WERI-Rb-1 (cell line): ENCODE data around the gene UGGT2.
"Not testable (repeated sequence)": the region's sequence is repeated elsewhere in the genome, so short reads cannot be mapped to it uniquely, and the experiment has no call there.

Experiments used
- DNase-seq: peaks from one replicate; pipeline ENCODE4 v3.0.0-alpha.2; 2020
- H3K27ac ChIP-seq: fragments of 250-450 bp; sonication (Bioruptor Pico); 2 replicates; pipeline ENCODE4 v1.5.1; 2020; ENCODE audit warnings: mild to moderate bottlenecking, moderate library complexity
- H3K27me3 ChIP-seq: fragments of 250-450 bp; sonication (Bioruptor Pico); 2 replicates; pipeline ENCODE4 v1.5.1; 2021; ENCODE audit warnings: mild to moderate bottlenecking, low read depth, moderate library complexity; ENCODE audit not compliant: insufficient read depth, severe bottlenecking
- H3K36me3 ChIP-seq: fragments of 250-450 bp; sonication (Bioruptor Pico); 2 replicates; pipeline ENCODE4 v1.5.1; 2020; ENCODE audit warnings: mild to moderate bottlenecking, moderate library complexity
- H3K4me3 ChIP-seq: 2 replicates; pipeline ENCODE4 v1.5.1; 2011; ENCODE audit warnings: low read depth, mild to moderate bottlenecking, control low read depth, low read length
- H3K9me3 ChIP-seq: fragments of 250-450 bp; sonication (Bioruptor Pico); 2 replicates; pipeline ENCODE4 v1.5.1; 2021; ENCODE audit warnings: mild to moderate bottlenecking, moderate library complexity; ENCODE audit not compliant: severe bottlenecking
- CTCF ChIP-seq: IDR thresholded peaks from 2 replicates; pipeline ENCODE4 v1.5.1; 2011; ENCODE audit warnings: low read depth, mild to moderate bottlenecking, control low read depth, inconsistent platforms, low read length

UGGT2 gene

GRCh38 chr13:96065849-96066248 lies 12.6 kb upstream of the UGGT2 start:
- Histone ChIP-seq H3K27ac (no peak overlapping the region), H3K9me3 (no peaks in the 10 kb centered on the region), H3K4me3 (no peak overlapping the region), H3K36me3 (no peaks in the 10 kb centered on the region), H3K27me3 (peaks cover 46% of the 10 kb centered on the region)
- no peak for TF ChIP-seq CTCF
- DNase-seq = no peak

- DNase-seq = no peak
- H3K9me3 ChIP-seq = no peaks in the 10 kb centered on the region
- H3K27me3 ChIP-seq = no peaks in the 10 kb centered on the region
- no peak for TF ChIP-seq CTCF
- H3K4me3 ChIP-seq = peak overlapping the region; percentile 93
- H3K27ac ChIP-seq = peak overlapping the region; percentile 69
- H3K36me3 ChIP-seq = peaks cover 5% of the 10 kb centered on the region; the same call in 1 of the 2 replicates
Measured at GRCh38 chr13:96052656-96053002, 572 bp downstream of the UGGT2 start.

GRCh38 chr13:96051946-96052345 lies 1.3 kb downstream of the UGGT2 start:
- H3K4me3 ChIP-seq = not testable (repeated sequence)

GRCh38 chr13:96051491-96051890 lies 1.7 kb downstream of the UGGT2 start:
- not testable (repeated sequence) for DNase-seq, H3K27ac ChIP-seq, H3K36me3 ChIP-seq, H3K27me3 ChIP-seq, H3K9me3 ChIP-seq, H3K4me3 ChIP-seq

More at GRCh38 chr13:96051946-96052345, 1.3 kb downstream of the UGGT2 start:
- not testable (repeated sequence) for H3K27ac ChIP-seq, H3K27me3 ChIP-seq, H3K36me3 ChIP-seq, DNase-seq, H3K9me3 ChIP-seq

GRCh38 chr13:96050955-96051354 lies 2.2 kb downstream of the UGGT2 start:
- H3K27ac ChIP-seq, H3K27me3 ChIP-seq, H3K36me3 ChIP-seq, DNase-seq, H3K4me3 ChIP-seq: not testable (repeated sequence)
- H3K9me3 ChIP-seq = peaks cover 10% of the 10 kb centered on the region

GRCh38 chr13:96046449-96047126 lies 6.6 kb downstream of the UGGT2 start:
- H3K4me3 ChIP-seq = not testable (repeated sequence)

GRCh38 chr13:96044238-96044637 lies 9.0 kb downstream of the UGGT2 start:
- no peak for DNase-seq
- Histone ChIP-seq H3K27ac (no peak overlapping the region), H3K9me3 (peaks cover 10% of the 10 kb centered on the region), H3K4me3 (no peak overlapping the region), H3K27me3 (no peaks in the 10 kb centered on the region), H3K36me3 (peaks cover 11% of the 10 kb centered on the region)
- TF ChIP-seq CTCF = no peak

More at GRCh38 chr13:96046449-96047126, 6.6 kb downstream of the UGGT2 start:
- not testable (repeated sequence) for H3K27me3 ChIP-seq, DNase-seq, H3K36me3 ChIP-seq, H3K27ac ChIP-seq
- peaks cover 10% of the 10 kb centered on the region for H3K9me3 ChIP-seq
